ENCODE data around the gene NUDT5. TPM values are rescaled to one million over a fixed set of nuclear protein-coding genes. Genes with fewer than 3 reads are reported as not detected.
"Not testable (repeated sequence)": the region's sequence is repeated elsewhere in the genome, so short reads cannot be mapped to it uniquely, and the experiment has no call there.

Gene NUDT5
- total RNA-seq, 4 donors from 2014 or later = 28.0 to 36.5 (median 35.2) TPM

DNA sequence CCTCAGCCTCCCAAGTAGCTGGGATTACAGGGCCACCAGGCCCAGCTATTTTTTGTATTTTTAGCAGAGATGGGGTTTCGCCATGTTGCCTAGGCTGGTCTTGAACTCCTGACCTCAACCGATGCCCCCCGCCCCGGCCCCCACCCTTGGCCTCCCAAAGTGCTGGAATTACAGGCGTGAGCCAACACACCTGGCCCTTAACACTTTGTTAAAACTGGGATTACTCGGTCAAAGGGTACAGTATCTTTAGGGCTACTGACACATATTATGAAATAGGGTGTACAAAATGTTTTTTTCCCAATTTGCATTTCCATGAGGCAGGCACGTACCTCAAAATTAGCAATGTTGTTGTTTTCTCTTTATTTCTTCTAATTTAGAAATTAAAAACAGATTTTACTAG, 11.5 kb downstream of the NUDT5 start:
- WGBS, 2 donors = 94% methylated on average over 7 of the region's 7 CpGs
- no peak overlapping the region for H3K4me3 ChIP-seq (ENCODE audit: low read depth, poor library complexity, severe bottlenecking)
- intact Hi-C loops (cut with DNase I; ENCODE audit: low total_unique reads) = no loop called here
- no peak for TF ChIP-seq POLR2A (IDR thresholded peaks at IDR 0.05)
- DNase-seq (ENCODE audit: low spot score in 2 of 2) = peak in 1 of 2 donors; percentile 36

DNA sequence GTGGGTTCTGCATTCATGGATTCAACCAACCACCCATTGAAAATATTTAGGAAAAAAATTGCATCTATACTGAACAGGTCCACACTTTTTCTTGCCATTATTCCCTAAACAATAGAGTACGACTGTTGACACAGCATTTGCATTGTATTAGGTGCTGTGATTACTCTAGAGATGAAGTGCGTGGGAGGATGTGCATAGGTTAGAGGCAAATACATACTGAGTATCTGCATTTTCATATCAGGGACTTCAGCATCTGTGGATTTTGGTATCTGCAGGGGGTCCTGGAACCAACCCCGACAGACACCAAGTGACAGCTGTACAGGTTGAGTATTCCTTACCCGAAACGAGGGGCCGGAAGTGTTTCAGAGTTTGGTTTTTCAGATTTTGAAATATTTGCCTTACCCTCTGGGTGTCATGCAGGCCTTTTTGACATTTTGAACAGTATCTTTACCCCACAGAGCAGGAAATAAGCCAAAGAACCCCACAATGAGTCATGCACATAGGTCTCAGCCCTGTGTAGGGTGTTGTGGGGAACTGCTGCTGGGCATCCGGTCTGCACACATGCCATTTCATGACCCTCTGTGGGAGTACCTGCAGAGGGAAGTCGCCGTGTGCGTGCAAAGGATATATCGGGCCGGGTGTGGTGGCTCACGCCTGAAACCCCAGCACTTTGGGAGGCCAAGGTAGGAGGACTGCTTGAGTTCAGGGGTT, 14.5 kb downstream of the NUDT5 start:
- no peak for DNase-seq (ENCODE audit: low spot score in 2 of 2)
- TF ChIP-seq CTCF (IDR thresholded peaks at IDR 0.05) (no peak), POLR2A (IDR thresholded peaks at IDR 0.05) (no peak)
- no peak overlapping the region for H3K4me3 ChIP-seq (ENCODE audit: low read depth, poor library complexity, severe bottlenecking)
- intact Hi-C loops (cut with DNase I; ENCODE audit: low total_unique reads) = no loop called here
- 90 to 94% methylated on average over 13 of the region's 13 CpGs for WGBS, 2 donors

GRCh38 chr10:12180221-12180974, 15.3 kb downstream of the NUDT5 start:
- 63 to 65% methylated on average over 9 of the region's 9 CpGs for WGBS, 2 donors
- TF ChIP-seq POLR2A (IDR thresholded peaks at IDR 0.05) = no peak
- no peak overlapping the region for H3K4me3 ChIP-seq (ENCODE audit: low read depth, poor library complexity, severe bottlenecking)
- intact Hi-C loops (cut with DNase I; ENCODE audit: low total_unique reads) = no loop called here
- no peak for DNase-seq (ENCODE audit: low spot score in 2 of 2)

GRCh38 chr10:12179606-12180170, 16.0 kb downstream of the NUDT5 start:
- TF ChIP-seq CTCF (IDR thresholded peaks at IDR 0.05) (no peak), POLR2A (IDR thresholded peaks at IDR 0.05) (no peak)
- intact Hi-C loops (cut with DNase I; ENCODE audit: low total_unique reads) = no loop called here
- WGBS, 2 donors = 87 to 88% methylated on average over 4 of the region's 4 CpGs
- no peak for DNase-seq (ENCODE audit: low spot score in 2 of 2)
- H3K4me3 ChIP-seq (ENCODE audit: low read depth, poor library complexity, severe bottlenecking) = no peak overlapping the region

DNA sequence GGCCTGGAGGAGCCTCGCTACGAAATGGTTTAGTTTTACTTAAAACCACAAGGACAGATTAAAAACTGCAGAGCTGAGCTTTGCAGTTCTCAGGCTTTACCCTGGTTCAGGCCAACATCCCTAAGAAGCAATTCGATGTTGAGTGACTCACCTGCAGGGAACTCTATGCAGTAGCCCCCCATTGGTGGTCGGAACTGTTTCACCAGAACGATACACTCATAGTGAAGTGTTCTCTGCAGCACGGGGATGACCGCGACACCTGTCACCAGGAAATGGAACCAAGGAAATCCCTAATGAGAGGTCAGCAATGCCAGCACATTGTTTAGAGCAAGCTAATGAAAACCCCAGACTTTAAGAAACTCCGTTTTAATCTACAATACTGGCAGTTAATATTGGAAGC, 18.0 kb downstream of the NUDT5 start:
- 91 to 95% methylated on average over 9 of the region's 9 CpGs for WGBS, 2 donors
- no peak overlapping the region for H3K4me3 ChIP-seq (ENCODE audit: low read depth, poor library complexity, severe bottlenecking)
- intact Hi-C loops (cut with DNase I; ENCODE audit: low total_unique reads) = no loop called here
- no peak for DNase-seq (ENCODE audit: low spot score in 2 of 2)
- TF ChIP-seq POLR2A (IDR thresholded peaks at IDR 0.05) (no peak), CTCF (IDR thresholded peaks at IDR 0.05) (no peak)

DNA sequence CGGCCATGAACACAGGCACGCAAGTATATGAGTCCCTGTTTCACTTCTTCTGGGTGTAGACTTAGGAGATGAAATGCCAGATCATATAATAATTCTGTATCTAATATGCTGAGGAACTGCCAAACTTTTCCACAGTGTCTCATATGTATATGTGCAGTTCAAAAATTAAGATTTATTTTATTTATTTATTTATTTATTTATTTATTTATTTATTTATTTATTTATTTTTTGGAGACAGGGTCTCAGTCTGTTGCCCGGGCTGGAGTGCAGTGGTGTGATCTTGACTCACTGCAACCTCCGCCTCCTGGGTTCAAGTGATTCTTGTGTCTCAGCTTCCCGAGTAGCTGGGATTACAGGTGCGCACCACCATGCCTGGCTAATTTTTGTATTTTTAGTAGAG, 24.2 kb downstream of the NUDT5 start:
- 86 to 98% methylated on average over 6 of the region's 6 CpGs for WGBS, 2 donors
- DNase-seq (ENCODE audit: low spot score in 2 of 2); H3K4me3 ChIP-seq (ENCODE audit: low read depth, poor library complexity, severe bottlenecking); intact Hi-C loops (cut with DNase I; ENCODE audit: low total_unique reads): not testable (repeated sequence)

DNA sequence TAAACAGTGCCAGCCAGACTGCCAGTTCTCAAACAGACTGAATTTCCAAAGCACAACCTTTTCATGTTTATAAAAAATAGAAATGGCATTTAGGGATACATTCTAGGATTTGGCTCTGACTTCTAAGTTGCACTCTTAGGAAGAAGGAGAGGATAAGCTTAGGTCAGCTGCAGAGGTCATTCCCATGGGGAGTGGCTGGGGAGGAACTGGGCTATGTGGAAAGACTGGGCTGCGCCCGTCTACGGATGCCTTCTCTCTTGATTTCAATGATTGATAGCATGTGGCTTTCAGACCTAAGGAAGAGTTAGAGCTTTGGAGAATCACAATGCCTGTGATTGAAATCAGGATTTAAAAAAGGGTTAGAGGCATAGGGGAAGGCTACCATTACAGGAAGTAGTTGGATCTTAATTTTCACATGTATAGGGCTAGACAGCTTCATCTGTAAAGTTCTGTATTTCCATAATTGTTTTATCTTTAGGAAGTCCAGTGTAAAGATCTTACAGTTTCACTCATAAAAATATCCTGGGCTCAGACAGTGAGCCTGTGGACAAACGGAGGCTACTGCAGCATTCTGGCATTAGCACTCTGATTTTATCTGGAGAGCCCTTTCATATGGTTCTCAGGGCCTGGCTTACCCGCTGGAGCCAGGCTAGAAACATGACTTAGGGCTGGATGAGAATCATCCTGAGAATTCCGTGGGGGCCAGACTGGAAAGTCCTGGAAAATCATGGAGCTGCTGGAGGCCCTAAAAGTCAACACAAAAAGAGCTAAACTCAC, 29.5 kb downstream of the NUDT5 start:
- TF ChIP-seq CTCF (IDR thresholded peaks at IDR 0.05) (no peak), POLR2A (IDR thresholded peaks at IDR 0.05) (no peak)
- no peak for DNase-seq (ENCODE audit: low spot score in 2 of 2)
- WGBS, 2 donors = 75 to 76% methylated on average over 6 of the region's 6 CpGs
- intact Hi-C loops (cut with DNase I; ENCODE audit: low total_unique reads) = no loop called here
- H3K4me3 ChIP-seq (ENCODE audit: low read depth, poor library complexity, severe bottlenecking) = no peak overlapping the region

Measured in lower leg skin (tissue), 4 donors.